Subcutaneous abdominal adipose tissue (tissue), 5 donors: Measurements from ENCODE around the gene ASB6.

Experiments
- H3K27ac ChIP-seq: one replicate; pipeline ENCODE4 v1.7.0; 2013; ENCODE audit warnings: low read depth, mild to moderate bottlenecking, inconsistent platforms, low read length, moderate library complexity
- H3K27me3 ChIP-seq, 5 donors: one replicate each; pipeline ENCODE4 v1.7.0; 2013; ENCODE audit warnings: low read length in 5 of 5, inconsistent platforms in 1 of 5; ENCODE audit not compliant: control insufficient read depth in 5 of 5, insufficient read depth in 4 of 5
- H3K36me3 ChIP-seq, 5 donors: one replicate each; pipeline ENCODE4 v1.7.0; 2013; ENCODE audit warnings: low read length in 5 of 5; ENCODE audit not compliant: control insufficient read depth in 5 of 5, insufficient read depth in 5 of 5
- H3K4me1 ChIP-seq, 5 donors: one replicate each; pipeline ENCODE4 v1.7.0; 2013; ENCODE audit warnings: low read length in 5 of 5, mild to moderate bottlenecking in 3 of 5, moderate library complexity in 1 of 5; ENCODE audit not compliant: control insufficient read depth in 5 of 5, insufficient read depth in 5 of 5
- H3K4me3 ChIP-seq, 5 donors: one replicate each; pipeline ENCODE4 v1.7.0; 2013; ENCODE audit warnings: low read length in 5 of 5, low read depth in 1 of 5
- H3K9ac ChIP-seq, 5 donors: one replicate each; pipeline ENCODE4 v1.7.0; 2013; ENCODE audit warnings: low read length in 5 of 5, mild to moderate bottlenecking in 4 of 5, moderate library complexity in 3 of 5
- H3K9me3 ChIP-seq, 5 donors: one replicate each; pipeline ENCODE4 v1.7.0; 2013; ENCODE audit warnings: low read length in 5 of 5; ENCODE audit not compliant: control insufficient read depth in 5 of 5
- donor health status: healthy.
- donor health status: healthy.
- donor health status: healthy.
- donor health status: healthy.
- donor health status: healthy.

ASB6 gene

DNA sequence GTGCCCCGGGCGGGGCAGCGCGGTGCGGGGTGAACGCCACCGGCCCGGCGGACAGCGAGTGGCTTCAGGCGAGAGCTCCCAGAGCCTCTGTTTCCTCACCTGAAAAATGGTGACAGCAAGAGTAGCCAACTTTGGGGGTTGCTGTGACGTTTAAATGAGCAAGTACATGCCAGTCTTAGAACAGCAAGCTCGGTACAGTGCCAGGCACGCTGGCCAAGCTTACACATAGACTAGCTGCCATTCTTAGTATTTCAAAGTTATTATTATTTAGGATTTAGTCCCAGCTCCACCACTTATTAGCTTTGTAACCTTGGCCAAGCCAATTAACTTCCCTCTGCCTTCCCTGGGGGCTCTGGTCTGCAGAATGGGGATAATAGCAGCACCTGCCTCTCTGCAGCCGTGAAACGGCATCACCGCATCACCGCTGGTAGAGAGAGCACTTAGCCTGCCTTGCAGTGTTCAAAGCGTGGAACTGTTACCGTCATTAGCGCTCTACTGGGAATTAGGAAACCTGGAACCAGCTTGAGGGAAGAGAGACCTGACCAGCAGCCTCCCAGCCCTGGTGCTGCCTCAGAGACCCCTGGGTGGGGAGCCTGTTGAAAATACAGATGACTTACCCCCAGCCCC lies 21.2 kb downstream of the ASB6 start, which contains the start of gene C9orf50:
C9orf50 (minus strand) TSS at position 433 of the 627 bp plus-strand sequence. CDS start 527 bp downstream, outside the sequence.
- Histone ChIP-seq H3K27me3 (peaks cover 18 to 25% (median 22%) of the 10 kb centered on the region in 5 donors), H3K4me3 (peak within 1 kb of the TSS in 4 of 5 donors; percentile 47 to 55 (median 50)), H3K4me1 (peaks cover 0 to 24% (median 22%) of the 10 kb centered on the region in 5 donors), H3K36me3 (no peaks in the 10 kb centered on the region), H3K27ac (no peak within 1 kb of the TSS), H3K9me3 (no peaks in the 10 kb centered on the region), H3K9ac (peak within 1 kb of the TSS in 1 of 5 donors; percentile 23)

- peaks cover 0 to 18% (median 14%) of the 10 kb centered on the region in 5 donors for H3K4me1 ChIP-seq
- peaks cover 18 to 25% (median 22%) of the 10 kb centered on the region in 5 donors for H3K27me3 ChIP-seq
- H3K4me3 ChIP-seq: peak overlapping the region; percentile 40 to 55 (median 50)
- H3K27ac ChIP-seq: no peak overlapping the region
- no peaks in the 10 kb centered on the region for H3K9me3 ChIP-seq
- H3K9ac ChIP-seq: peak overlapping the region in 1 of 5 donors; percentile 23
- H3K36me3 ChIP-seq: no peaks in the 10 kb centered on the region
Measured at GRCh38 chr9:129619787-129620668, 21.9 kb downstream of the ASB6 start.

GRCh38 chr9:129617167-129617566 lies 24.8 kb downstream of the ASB6 start:
- no peaks in the 10 kb centered on the region for H3K36me3 ChIP-seq
- H3K9ac ChIP-seq: no peak overlapping the region
- H3K4me3 ChIP-seq: no peak overlapping the region
- H3K9me3 ChIP-seq: no peaks in the 10 kb centered on the region
- H3K27ac ChIP-seq: no peak overlapping the region
- peaks cover 18 to 27% (median 23%) of the 10 kb centered on the region in 5 donors for H3K27me3 ChIP-seq
- H3K4me1 ChIP-seq: peaks cover 0 to 14% (median 11%) of the 10 kb centered on the region in 5 donors

- Histone ChIP-seq H3K4me1 (peaks cover 0 to 21% (median 16%) of the 10 kb centered on the region in 5 donors), H3K9me3 (no peaks in the 10 kb centered on the region), H3K4me3 (no peak overlapping the region), H3K27ac (no peak overlapping the region), H3K36me3 (no peaks in the 10 kb centered on the region), H3K27me3 (peaks cover 12 to 20% (median 15%) of the 10 kb centered on the region in 5 donors), H3K9ac (no peak overlapping the region)
Measured at GRCh38 chr9:129615407-129616285, 26.3 kb downstream of the ASB6 start.

DNA sequence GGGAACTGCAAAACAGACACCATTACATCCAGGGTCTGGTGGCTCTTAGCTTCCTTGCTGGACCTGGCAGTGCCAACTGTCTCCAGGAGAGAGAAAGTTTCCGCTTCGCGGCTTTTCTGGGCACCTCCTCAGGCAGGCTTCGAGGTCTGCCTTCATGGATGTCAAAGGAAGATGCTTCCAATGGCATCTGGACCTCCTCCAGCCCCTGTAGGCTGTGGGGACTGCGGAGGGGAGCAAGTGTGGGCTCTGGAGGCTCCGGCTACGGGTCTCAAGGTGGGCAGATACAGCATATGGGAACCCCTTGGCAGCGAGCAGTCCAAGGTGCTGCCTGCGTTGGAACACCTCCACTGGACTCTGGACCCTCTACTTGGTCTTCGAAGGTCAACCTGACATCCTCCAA lies 27.0 kb downstream of the ASB6 start:
- peaks cover 9 to 13% (median 11%) of the 10 kb centered on the region in 5 donors for H3K27me3 ChIP-seq
- no peak overlapping the region for H3K4me3 ChIP-seq
- H3K27ac ChIP-seq: no peak overlapping the region
- no peak overlapping the region for H3K9ac ChIP-seq
- H3K36me3 ChIP-seq: no peaks in the 10 kb centered on the region
- H3K4me1 ChIP-seq: peaks cover 0 to 15% (median 12%) of the 10 kb centered on the region in 5 donors
- H3K9me3 ChIP-seq: no peaks in the 10 kb centered on the region

- H3K4me3 ChIP-seq: no peak overlapping the region
- peaks cover 0 to 5% (median 0%) of the 10 kb centered on the region in 5 donors for H3K27me3 ChIP-seq
- H3K36me3 ChIP-seq: no peaks in the 10 kb centered on the region
- H3K27ac ChIP-seq: no peak overlapping the region
- H3K4me1 ChIP-seq: peaks cover 0 to 19% (median 17%) of the 10 kb centered on the region in 5 donors
- no peaks in the 10 kb centered on the region for H3K9me3 ChIP-seq
- H3K9ac ChIP-seq: no peak overlapping the region
Measured at GRCh38 chr9:129613520-129614175, 28.3 kb downstream of the ASB6 start.

- peaks cover 0 to 5% (median 0%) of the 10 kb centered on the region in 5 donors for H3K27me3 ChIP-seq
- no peaks in the 10 kb centered on the region for H3K36me3 ChIP-seq
- no peaks in the 10 kb centered on the region for H3K9me3 ChIP-seq
- H3K27ac ChIP-seq: no peak overlapping the region
- H3K4me3 ChIP-seq: no peak overlapping the region
- H3K9ac ChIP-seq: no peak overlapping the region
- H3K4me1 ChIP-seq: peaks cover 0 to 24% (median 20%) of the 10 kb centered on the region in 5 donors
Measured at GRCh38 chr9:129612815-129613519, 29.0 kb downstream of the ASB6 start.

GRCh38 chr9:129612123-129612522 lies 29.8 kb downstream of the ASB6 start:
- H3K27ac ChIP-seq: no peak overlapping the region
- H3K27me3 ChIP-seq: peaks cover 0 to 5% (median 0%) of the 10 kb centered on the region in 5 donors
- H3K36me3 ChIP-seq: no peaks in the 10 kb centered on the region
- H3K9ac ChIP-seq: no peak overlapping the region
- H3K4me1 ChIP-seq: peaks cover 3 to 32% (median 28%) of the 10 kb centered on the region in 5 donors
- H3K9me3 ChIP-seq: no peaks in the 10 kb centered on the region
- no peak overlapping the region for H3K4me3 ChIP-seq
